CD14-positive monocyte (primary cell): Measurements from ENCODE around the gene PVR. TPM values are rescaled to one million over a fixed set of nuclear protein-coding genes. Genes with fewer than 3 reads are reported as not detected.
A peak's percentile ranks its signal among the peaks of the same experiment; 100 is the strongest.

Experiments used
- DNase-seq, 3 donors: peaks; one replicate each; pipeline ENCODE4 v3.0.0-alpha.2; 2011 to 2022
- H2AFZ ChIP-seq: 2 replicates; pipeline ENCODE4 v1.6.0; 2012; ENCODE audit warnings: mild to moderate bottlenecking, low read depth, low read length, inconsistent platforms; ENCODE audit not compliant: insufficient read depth, poor library complexity, severe bottlenecking
- H3K27ac ChIP-seq, 2 donors: 1 replicate in 1 of 2; 2 replicates in 1 of 2; pipeline ENCODE4 v1.5.1; 2012 to 2013; ENCODE audit warnings: low read length in 2 of 2, control low read depth in 1 of 2, inconsistent platforms in 1 of 2, low read depth in 1 of 2, mild to moderate bottlenecking in 1 of 2
- H3K27me3 ChIP-seq, 2 donors: one replicate each; pipeline versions ENCODE4 v1.6.0 to v1.6.1; 2011 to 2013; ENCODE audit warnings: low read length in 2 of 2; ENCODE audit not compliant: control insufficient read depth in 2 of 2, insufficient read depth in 2 of 2
- H3K36me3 ChIP-seq, 2 donors: replicated peaks in 1 of 2; 1 replicate in 1 of 2; 2 replicates in 1 of 2; pipeline versions ENCODE4 v1.5.1 to v1.6.1; 2012 to 2013; ENCODE audit warnings: low read length in 2 of 2, control low read depth in 1 of 2, inconsistent platforms in 1 of 2, mild to moderate bottlenecking in 1 of 2; ENCODE audit not compliant: insufficient read depth in 2 of 2, control insufficient read depth in 1 of 2
- H3K4me1 ChIP-seq, 2 donors: 1 replicate in 1 of 2; 2 replicates in 1 of 2; pipeline versions ENCODE4 v1.5.1 to v1.6.1; 2012 to 2013; ENCODE audit warnings: low read length in 2 of 2, control low read depth in 1 of 2, inconsistent platforms in 1 of 2, mild to moderate bottlenecking in 1 of 2, moderate library complexity in 1 of 2; ENCODE audit not compliant: insufficient read depth in 2 of 2, control insufficient read depth in 1 of 2
- H3K4me2 ChIP-seq: replicated peaks from 2 replicates; pipeline ENCODE3; 2012; ENCODE audit warnings: low read length, moderate library complexity, mild to moderate bottlenecking; ENCODE audit not compliant: poor library complexity, severe bottlenecking; ENCODE audit errors: extremely low read depth
- H3K4me3 ChIP-seq, 3 experiments: fragments of 200-600 bp in 1 of 3; sonication (generic) in 1 of 3; replicated peaks in 1 of 3; 1 replicate in 2 of 3; 2 replicates in 1 of 3; pipeline ENCODE4 v1.5.1; 2011 to 2013; ENCODE audit warnings: low read length in 3 of 3, mild to moderate bottlenecking in 3 of 3, control low read depth in 2 of 3, low read depth in 2 of 3, inconsistent platforms in 1 of 3, moderate library complexity in 1 of 3
- H3K79me2 ChIP-seq: 2 replicates; pipeline ENCODE4 v1.6.0; 2012; ENCODE audit warnings: mild to moderate bottlenecking, control low read depth, inconsistent platforms, low read length, moderate library complexity; ENCODE audit not compliant: insufficient read depth
- H3K9ac ChIP-seq: 2 replicates; pipeline ENCODE4 v1.6.0; 2017; ENCODE audit warnings: low read length, mild to moderate bottlenecking; ENCODE audit not compliant: insufficient read depth, poor library complexity, severe bottlenecking
- H3K9me3 ChIP-seq, 2 donors: replicated peaks in 1 of 2; 1 replicate in 1 of 2; 2 replicates in 1 of 2; pipeline versions ENCODE4 v1.5.1 to v1.6.1; 2012 to 2013; ENCODE audit warnings: low read length in 2 of 2, control low read depth in 1 of 2; ENCODE audit not compliant: control insufficient read depth in 1 of 2, insufficient read depth in 1 of 2
- H4K20me1 ChIP-seq: 2 replicates; pipeline ENCODE4 v1.6.0; 2012; ENCODE audit warnings: mild to moderate bottlenecking, low read length, control low read depth, moderate library complexity; ENCODE audit not compliant: insufficient read depth
- H3K27ac Mint-ChIP-seq, 7 donors: one replicate each; pipeline ENCODE4 v1.8.0; 2020; ENCODE audit warnings: mild to moderate bottlenecking in 7 of 7, mixed read lengths in 7 of 7, moderate library complexity in 6 of 7, inconsistent platforms in 2 of 7
- H3K27me3 Mint-ChIP-seq, 3 donors: one replicate each; pipeline ENCODE4 v1.8.0; 2021 to 2022; ENCODE audit warnings: low read depth in 3 of 3, mild to moderate bottlenecking in 3 of 3, mixed read lengths in 3 of 3, moderate library complexity in 3 of 3, inconsistent platforms in 1 of 3
- H3K36me3 Mint-ChIP-seq, 2 donors: one replicate each; pipeline ENCODE4 v1.8.0; 2020; ENCODE audit warnings: mixed read lengths in 2 of 2, inconsistent platforms in 1 of 2, mild to moderate bottlenecking in 1 of 2
- H3K4me1 Mint-ChIP-seq: one replicate; pipeline ENCODE4 v1.8.0; 2020; ENCODE audit warnings: mild to moderate bottlenecking, mixed read lengths
- H3K4me3 Mint-ChIP-seq, 2 donors: one replicate each; pipeline ENCODE4 v1.8.0; 2020; ENCODE audit warnings: mild to moderate bottlenecking in 2 of 2, mixed read lengths in 2 of 2, moderate library complexity in 1 of 2
- H3K9me3 Mint-ChIP-seq, 7 donors: one replicate each; pipeline ENCODE4 v1.8.0; 2020 to 2022; ENCODE audit warnings: mixed read lengths in 7 of 7, mild to moderate bottlenecking in 6 of 7, moderate library complexity in 6 of 7, inconsistent platforms in 2 of 7
- CTCF ChIP-seq: fragments of 200-600 bp; IDR thresholded peaks from one replicate; pipeline ENCODE4 v1.8.0; 2022; ENCODE audit warnings: antibody characterized with exemption, mild to moderate bottlenecking
- WGBS: methylation state at CpG from one replicate; pipeline ENCODE4 v1.1.5; 2013; ENCODE audit warnings: missing lambda C conversion rate; ENCODE audit not compliant: insufficient coverage; 5-methylcytosine and 5-hydroxymethylcytosine counted together
- intact Hi-C, 2 donors: fragments of 100-400 bp; cut with micrococcal nuclease; formaldehyde crosslinking; loops; one replicate each; pipeline versions ENCODE4 v1.15.0 to v1.15.1; 2023
- polyA plus RNA-seq, 3 donors: library from polyadenylated mRNA; depleted of rRNA in 1 of 3; unstranded in 2 of 3; stranded (reverse) in 1 of 3; fragments of 300-500 nt in 2 of 3; fragments of >200 nt in 1 of 3; fragmentation: Illumina TruSeq in 2 of 3; gene quantifications; 1 replicate in 2 of 3; 2 replicates in 1 of 3; pipeline ENCODE4 v1.2.3, GENCODE V29; 2012 to 2021

PVR gene
- polyA plus RNA-seq, 3 donors, result 10.1 to 20.2 (median 12.9) TPM

DNA sequence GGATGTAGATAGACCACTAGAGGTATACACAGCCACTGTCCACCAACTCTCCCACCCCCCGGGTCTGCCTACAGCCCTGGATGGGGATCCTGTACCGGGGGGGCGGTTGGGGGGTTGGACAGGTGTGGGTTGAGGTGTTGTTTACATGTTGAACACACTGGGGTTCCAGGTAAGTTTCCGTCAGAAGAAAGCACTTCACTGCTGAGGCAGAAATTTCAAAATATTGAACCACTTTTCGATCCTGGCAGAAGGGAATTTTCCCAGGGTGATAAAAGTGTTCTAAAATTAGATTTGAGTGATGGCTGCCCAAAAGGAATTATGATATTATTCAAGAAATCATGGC, 48.6 kb downstream of the PVR start:
- Mint-ChIP-seq H3K9me3 (peaks cover 0 to 2% (median 0%) of the 10 kb centered on the region in 7 donors), H3K4me3 (peak overlapping the region in 1 of 2 donors; percentile 53), H3K27me3 (peaks cover 5 to 10% (median 9%) of the 10 kb centered on the region in 3 donors), H3K36me3 (peaks cover 0 to 2% of the 10 kb centered on the region in 2 donors), H3K27ac (peak overlapping the region; percentile 87 to 94 (median 91)), H3K4me1 (peaks cover 49% of the 10 kb centered on the region)
- Histone ChIP-seq H3K9ac (no peak overlapping the region), H4K20me1 (no peaks in the 10 kb centered on the region), H2AFZ (no peak overlapping the region), H3K4me2 (peak overlapping the region; percentile 43), H3K9me3 (no peaks in the 10 kb centered on the region), H3K27ac (peak overlapping the region in 1 of 2 donors; percentile 88), H3K4me3 (peak overlapping the region in 1 of 3 experiments; percentile 23), H3K79me2 (no peaks in the 10 kb centered on the region), H3K4me1 (peaks cover 43 to 58% of the 10 kb centered on the region in 2 donors), H3K27me3 (peaks cover 0 to 5% of the 10 kb centered on the region in 2 donors), H3K36me3 (no peaks in the 10 kb centered on the region)
- intact Hi-C loops, result loop anchor here (5.0 kb wide), 2 partner anchors 40 to 80 kb away; no protein-coding TSS in a partner anchor
- WGBS, result no CpG with 5 or more reads among the region's 5 CpGs
- TF ChIP-seq CTCF, result no peak
- DNase-seq, result peak in 1 of 3 donors; percentile 21

- Histone ChIP-seq H2AFZ (no peak overlapping the region), H3K4me3 (no peak overlapping the region), H3K9me3 (no peaks in the 10 kb centered on the region), H3K4me1 (peaks cover 25 to 39% of the 10 kb centered on the region in 2 donors), H3K4me2 (no peak overlapping the region), H3K79me2 (no peaks in the 10 kb centered on the region), H3K9ac (no peak overlapping the region), H3K36me3 (no peaks in the 10 kb centered on the region), H3K27ac (no peak overlapping the region), H3K27me3 (peaks cover 0 to 10% of the 10 kb centered on the region in 2 donors), H4K20me1 (no peaks in the 10 kb centered on the region)
- H3K27ac Mint-ChIP-seq, result peak overlapping the region; percentile 42 to 93 (median 68)
- peaks cover 0 to 2% (median 0%) of the 10 kb centered on the region in 7 donors for H3K9me3 Mint-ChIP-seq
- DNase-seq, result peak in 1 of 3 donors; percentile 43
- H3K27me3 Mint-ChIP-seq, result peaks cover 13 to 15% (median 13%) of the 10 kb centered on the region in 3 donors
- intact Hi-C loops, result loop anchor here (5.0 kb wide), 2 partner anchors 38 to 78 kb away; no protein-coding TSS in a partner anchor
- peaks cover 0 to 2% of the 10 kb centered on the region in 2 donors for H3K36me3 Mint-ChIP-seq
- H3K4me1 Mint-ChIP-seq, result peaks cover 31% of the 10 kb centered on the region
- TF ChIP-seq CTCF, result peak; percentile 53
- WGBS, result 100% methylated on average over 1 of the region's 2 CpGs
- H3K4me3 Mint-ChIP-seq, result no peak overlapping the region
These were observed 50.5 kb downstream of the PVR start for GRCh38 chr19:44694184-44694579.
